Transverse colon (tissue), 4 donors: ENCODE measurements around the gene ZNF680.

Experiments used
- EP300 ChIP-seq: sonication (generic); formaldehyde crosslinking; IDR thresholded peaks from one replicate; pipeline ENCODE4 v1.6.1; 2017; ENCODE audit warnings: antibody characterized with exemption, low read depth
- POLR2A ChIP-seq: fragments of 450-650 bp; IDR thresholded peaks from one replicate; pipeline ENCODE4 v1.6.1; 2016; ENCODE audit warnings: antibody characterized with exemption, mild to moderate bottlenecking, moderate library complexity
- POLR2AphosphoS5 ChIP-seq, 3 donors: sonication (generic); formaldehyde crosslinking; IDR thresholded peaks; one replicate each; pipeline ENCODE4 v1.6.1; 2016; ENCODE audit warnings: antibody characterized with exemption in 3 of 3
- TF ChIP-seq, protein P1 (sequence below), 5 experiments: fragments of 200-600 bp in 3 of 5; fragments of 450-650 bp in 2 of 5; sonication (generic) in 3 of 5; IDR thresholded peaks; 1 replicate in 2 of 5; 2 replicates in 3 of 5; pipeline ENCODE4 v1.5.1; 2016 to 2017; ENCODE audit warnings: antibody characterized with exemption in 5 of 5, inconsistent platforms in 3 of 5, mild to moderate bottlenecking in 2 of 5, moderate library complexity in 1 of 5

DNA sequence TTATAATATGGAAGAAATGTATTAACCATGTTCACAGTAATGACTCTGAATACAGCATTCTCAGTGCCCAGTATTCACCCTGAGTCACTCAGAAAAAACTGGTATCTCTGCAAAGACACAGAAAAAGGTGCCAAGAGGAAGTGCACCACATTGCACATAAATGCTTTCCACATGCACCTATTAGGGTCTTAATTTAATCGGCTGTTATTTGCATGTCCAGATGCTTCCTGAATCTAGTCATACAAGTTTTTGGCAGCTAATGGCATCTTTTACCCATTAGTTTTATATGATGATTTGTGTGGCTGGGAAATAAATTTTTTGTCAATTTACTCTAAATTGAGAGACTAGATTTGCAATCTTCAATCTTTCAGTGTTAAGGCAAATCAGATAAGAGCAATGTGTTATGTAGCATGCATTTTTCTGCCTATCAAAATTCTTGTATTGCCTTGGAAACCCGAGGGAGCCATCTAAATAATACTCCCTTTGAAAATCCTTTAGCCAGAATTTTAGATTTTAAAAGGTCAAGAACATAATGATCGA lies 58.2 kb downstream of the ZNF680 start:
- TF ChIP-seq POLR2A (no peak), POLR2AphosphoS5 (IDR thresholded peaks at IDR 0.05) (no peak), EP300 (no peak)
- TF ChIP-seq, protein P1, sequence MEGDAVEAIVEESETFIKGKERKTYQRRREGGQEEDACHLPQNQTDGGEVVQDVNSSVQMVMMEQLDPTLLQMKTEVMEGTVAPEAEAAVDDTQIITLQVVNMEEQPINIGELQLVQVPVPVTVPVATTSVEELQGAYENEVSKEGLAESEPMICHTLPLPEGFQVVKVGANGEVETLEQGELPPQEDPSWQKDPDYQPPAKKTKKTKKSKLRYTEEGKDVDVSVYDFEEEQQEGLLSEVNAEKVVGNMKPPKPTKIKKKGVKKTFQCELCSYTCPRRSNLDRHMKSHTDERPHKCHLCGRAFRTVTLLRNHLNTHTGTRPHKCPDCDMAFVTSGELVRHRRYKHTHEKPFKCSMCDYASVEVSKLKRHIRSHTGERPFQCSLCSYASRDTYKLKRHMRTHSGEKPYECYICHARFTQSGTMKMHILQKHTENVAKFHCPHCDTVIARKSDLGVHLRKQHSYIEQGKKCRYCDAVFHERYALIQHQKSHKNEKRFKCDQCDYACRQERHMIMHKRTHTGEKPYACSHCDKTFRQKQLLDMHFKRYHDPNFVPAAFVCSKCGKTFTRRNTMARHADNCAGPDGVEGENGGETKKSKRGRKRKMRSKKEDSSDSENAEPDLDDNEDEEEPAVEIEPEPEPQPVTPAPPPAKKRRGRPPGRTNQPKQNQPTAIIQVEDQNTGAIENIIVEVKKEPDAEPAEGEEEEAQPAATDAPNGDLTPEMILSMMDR (IDR thresholded peaks at IDR 0.05), result no peak
